Measurements from ENCODE around the gene HMGN2.

Gene HMGN2

GRCh38 chr1:26438041-26438440 lies 34.2 kb upstream of the HMGN2 start:
- Mint-ChIP-seq H3K9me3 (no peaks in the 10 kb centered on the region), H3K4me1 (no peaks in the 10 kb centered on the region), H3K27me3 (ENCODE audit: low read depth) (no peaks in the 10 kb centered on the region), H3K36me3 (ENCODE audit: low read depth) (peaks cover 39% of the 10 kb centered on the region), H3K27ac (no peak overlapping the region), H3K4me3 (no peak overlapping the region)
- no peak for TF ChIP-seq CTCF (IDR thresholded peaks at IDR 0.05; ENCODE audit: unreplicated experiment in 3 of 3)

- no peaks in the 10 kb centered on the region for H3K27me3 Mint-ChIP-seq (ENCODE audit: low read depth)
- no peak for TF ChIP-seq CTCF (IDR thresholded peaks at IDR 0.05; ENCODE audit: unreplicated experiment in 3 of 3)
- H3K9me3 Mint-ChIP-seq = no peaks in the 10 kb centered on the region
- no peak overlapping the region for H3K27ac Mint-ChIP-seq
- H3K36me3 Mint-ChIP-seq (ENCODE audit: low read depth) = peaks cover 51% of the 10 kb centered on the region
- H3K4me3 Mint-ChIP-seq = no peak overlapping the region
- no peaks in the 10 kb centered on the region for H3K4me1 Mint-ChIP-seq
Measured at GRCh38 chr1:26440259-26440658, 32.0 kb upstream of the HMGN2 start.

GRCh38 chr1:26449868-26450267 lies 22.4 kb upstream of the HMGN2 start:
- H3K4me1 Mint-ChIP-seq = no peaks in the 10 kb centered on the region
- no peak for TF ChIP-seq CTCF (IDR thresholded peaks at IDR 0.05; ENCODE audit: unreplicated experiment in 3 of 3)
- H3K9me3 Mint-ChIP-seq = no peaks in the 10 kb centered on the region
- no peak overlapping the region for H3K4me3 Mint-ChIP-seq
- H3K36me3 Mint-ChIP-seq (ENCODE audit: low read depth) = peaks cover 57% of the 10 kb centered on the region
- no peak overlapping the region for H3K27ac Mint-ChIP-seq
- H3K27me3 Mint-ChIP-seq (ENCODE audit: low read depth) = no peaks in the 10 kb centered on the region

- Mint-ChIP-seq H3K27ac (no peak overlapping the region), H3K36me3 (ENCODE audit: low read depth) (peaks cover 61% of the 10 kb centered on the region), H3K9me3 (no peaks in the 10 kb centered on the region), H3K27me3 (ENCODE audit: low read depth) (no peaks in the 10 kb centered on the region), H3K4me3 (no peak overlapping the region), H3K4me1 (no peaks in the 10 kb centered on the region)
- TF ChIP-seq CTCF (IDR thresholded peaks at IDR 0.05; ENCODE audit: unreplicated experiment in 3 of 3) = no peak
Measured at GRCh38 chr1:26450908-26451307, 21.3 kb upstream of the HMGN2 start.

GRCh38 chr1:26452459-26453183 lies 19.6 kb upstream of the HMGN2 start:
- no peaks in the 10 kb centered on the region for H3K9me3 Mint-ChIP-seq

More at GRCh38 chr1:26452459-26453183, 19.6 kb upstream of the HMGN2 start:
- Mint-ChIP-seq H3K27ac (no peak overlapping the region), H3K27me3 (ENCODE audit: low read depth) (no peaks in the 10 kb centered on the region), H3K4me3 (no peak overlapping the region), H3K4me1 (no peaks in the 10 kb centered on the region), H3K36me3 (ENCODE audit: low read depth) (peaks cover 54% of the 10 kb centered on the region)
- TF ChIP-seq CTCF (IDR thresholded peaks at IDR 0.05; ENCODE audit: unreplicated experiment in 3 of 3) = no peak
